Measurements from ENCODE around the gene DCAF6. TPM values are rescaled to one million over a fixed set of nuclear protein-coding genes. Genes with fewer than 3 reads are reported as not detected.
A peak's percentile ranks its signal among the peaks of the same experiment; 100 is the strongest.
"Not testable (repeated sequence)": the region's sequence is repeated elsewhere in the genome, so short reads cannot be mapped to it uniquely, and the experiment has no call there.

The DCAF6 gene
- total and polyA plus RNA-seq, 7 donors: 71.0 to 396 (median 316) TPM

GRCh38 chr1:168053681-168054080 is 117.2 kb downstream of the DCAF6 start:
- H3K9me3 ChIP-seq: no peaks in the 10 kb centered on the region
- H3K27me3 ChIP-seq (ENCODE audit: insufficient read depth in 3 of 3, low read length in 2 of 3): no peaks in the 10 kb centered on the region
- peaks cover 42% of the 10 kb centered on the region for H3K4me1 ChIP-seq
- 37 to 66% (median 45%) methylated on average over 2 of the region's 2 CpGs for WGBS, 3 donors
- peak; percentile 78 to 87 (median 85) for ATAC-seq
- no peak for TF ChIP-seq CTCF (IDR thresholded peaks at IDR 0.05)
- H3K36me3 ChIP-seq (ENCODE audit: insufficient read depth in 1 of 2, low read depth in 1 of 2): peaks cover 0 to 12% of the 10 kb centered on the region in 2 donors
- H3K27ac ChIP-seq: peak overlapping the region; percentile 78
- intact Hi-C loops (cut with DNase I): loop anchor here in 1 of 2 donors (5.0 kb wide), 1 partner anchor 116 kb away; the partner anchor contains the start of genes DCAF6 and MPC2
- DNase-seq: no peak
- H3K4me3 ChIP-seq: peak overlapping the region; percentile 12

- no peak for TF ChIP-seq CTCF (IDR thresholded peaks at IDR 0.05)
- H3K27ac ChIP-seq: peak overlapping the region; percentile 78
- peaks cover 0 to 8% of the 10 kb centered on the region in 2 donors for H3K36me3 ChIP-seq (ENCODE audit: insufficient read depth in 1 of 2, low read depth in 1 of 2)
- no peaks in the 10 kb centered on the region for H3K9me3 ChIP-seq
- peak; percentile 58 to 80 (median 76) for ATAC-seq
- no peak for DNase-seq
- H3K27me3 ChIP-seq (ENCODE audit: insufficient read depth in 3 of 3, low read length in 2 of 3): no peaks in the 10 kb centered on the region
- WGBS, 3 donors: 38 to 63% (median 39%) methylated on average over 3 of the region's 3 CpGs
- intact Hi-C loops (cut with DNase I): loop anchor here in 1 of 2 donors (5.0 kb wide), 1 partner anchor 117 kb away; the partner anchor contains the start of genes DCAF6 and MPC2
- H3K4me1 ChIP-seq: peaks cover 42% of the 10 kb centered on the region
- H3K4me3 ChIP-seq: peak overlapping the region; percentile 12
These were observed 117.6 kb downstream of the DCAF6 start for GRCh38 chr1:168054117-168054516.

GRCh38 chr1:168056152-168056551 is 119.7 kb downstream of the DCAF6 start:
- WGBS, 3 donors: 76 to 86% (median 85%) methylated on average over 20 to 30 of the region's 35 CpGs
- DNase-seq; intact Hi-C loops (cut with DNase I); H3K27me3 ChIP-seq (ENCODE audit: insufficient read depth in 3 of 3, low read length in 2 of 3); H3K4me3 ChIP-seq; H3K9me3 ChIP-seq; H3K27ac ChIP-seq; ATAC-seq: not testable (repeated sequence)
- H3K4me1 ChIP-seq: peaks cover 27% of the 10 kb centered on the region
- peaks cover 0 to 15% of the 10 kb centered on the region in 2 donors for H3K36me3 ChIP-seq (ENCODE audit: insufficient read depth in 1 of 2, low read depth in 1 of 2)

GRCh38 chr1:168057355-168057754 is 120.9 kb downstream of the DCAF6 start:
- Histone ChIP-seq H3K27ac (no peak overlapping the region), H3K4me3 (no peak overlapping the region), H3K4me1 (peaks cover 24% of the 10 kb centered on the region), H3K9me3 (no peaks in the 10 kb centered on the region), H3K27me3 (ENCODE audit: insufficient read depth in 3 of 3, low read length in 2 of 3) (no peaks in the 10 kb centered on the region), H3K36me3 (ENCODE audit: insufficient read depth in 1 of 2, low read depth in 1 of 2) (peaks cover 0 to 15% of the 10 kb centered on the region in 2 donors)
- intact Hi-C loops (cut with DNase I): no loop called here
- TF ChIP-seq CTCF (IDR thresholded peaks at IDR 0.05): no peak
- no peak for ATAC-seq
- no peak for DNase-seq
- 90 to 99% (median 94%) methylated on average over 1 of the region's 1 CpG for WGBS, 3 donors

- TF ChIP-seq CTCF (IDR thresholded peaks at IDR 0.05): no peak
- no peak for DNase-seq
- H3K4me1 ChIP-seq: peaks cover 20% of the 10 kb centered on the region
- no peaks in the 10 kb centered on the region for H3K9me3 ChIP-seq
- WGBS, 3 donors: 98 to 100% (median 99%) methylated on average over 2 of the region's 2 CpGs
- H3K4me3 ChIP-seq: no peak overlapping the region
- intact Hi-C loops (cut with DNase I): no loop called here
- H3K36me3 ChIP-seq (ENCODE audit: insufficient read depth in 1 of 2, low read depth in 1 of 2): peaks cover 0 to 11% of the 10 kb centered on the region in 2 donors
- no peak overlapping the region for H3K27ac ChIP-seq
- ATAC-seq: peak in 1 of 4 donors; percentile 52
- H3K27me3 ChIP-seq (ENCODE audit: insufficient read depth in 3 of 3, low read length in 2 of 3): no peaks in the 10 kb centered on the region
These were observed 121.4 kb downstream of the DCAF6 start for GRCh38 chr1:168057921-168058320.

Data from psoas muscle (tissue), 8 donors.